ENCODE data around the gene S1PR4. TPM values are rescaled to one million over a fixed set of nuclear protein-coding genes. Genes with fewer than 3 reads are reported as not detected.

Gene S1PR4
- total RNA-seq, 2 donors from 2014 or later, result 0.55 to 1.1 TPM

Other genes starting within 250 kb of the S1PR4 start
- gene ZNF77, start 233.8 kb upstream of the S1PR4 start, total RNA-seq, result 1 to 10 TPM; 4.5 to 4.6 TPM
- gene TLE6, start 201.2 kb upstream of the S1PR4 start, total RNA-seq, result 1 to 10 TPM; 2.2 to 2.6 TPM
- 10 to 100 TPM; 32.9 to 47.9 TPM for gene TLE2, start 149.5 kb upstream of the S1PR4 start, total RNA-seq
- gene TLE5, start 116.3 kb upstream of the S1PR4 start, total RNA-seq, result 100 to 1,000 TPM; 427 to 487 TPM
- gene GNA11, start 84.4 kb upstream of the S1PR4 start, total RNA-seq, result 100 to 1,000 TPM; 215 to 248 TPM
- 1 to 10 TPM; 3.0 to 4.8 TPM for gene GNA15, start 42.7 kb upstream of the S1PR4 start, total RNA-seq
- gene NCLN, start 7.2 kb downstream of the S1PR4 start, total RNA-seq, result 100 to 1,000 TPM in 1 of 2 donors, 10 to 100 TPM in 1; 77.3 to 113 TPM
- 1 to 10 TPM in 1 of 2 donors, under 1 TPM in 1; 0.67 to 1.2 TPM for gene CELF5, start 45.9 kb downstream of the S1PR4 start, total RNA-seq
- 10 to 100 TPM; 52.4 to 57.8 TPM for gene NFIC, start 187.8 kb downstream of the S1PR4 start, total RNA-seq